Measurements from ENCODE around the gene UBR4. TPM values are rescaled to one million over a fixed set of nuclear protein-coding genes. Genes with fewer than 3 reads are reported as not detected.

The UBR4 gene
- total and polyA plus RNA-seq, 2 experiments from 2014 or later: 111 to 230 TPM

DNA sequence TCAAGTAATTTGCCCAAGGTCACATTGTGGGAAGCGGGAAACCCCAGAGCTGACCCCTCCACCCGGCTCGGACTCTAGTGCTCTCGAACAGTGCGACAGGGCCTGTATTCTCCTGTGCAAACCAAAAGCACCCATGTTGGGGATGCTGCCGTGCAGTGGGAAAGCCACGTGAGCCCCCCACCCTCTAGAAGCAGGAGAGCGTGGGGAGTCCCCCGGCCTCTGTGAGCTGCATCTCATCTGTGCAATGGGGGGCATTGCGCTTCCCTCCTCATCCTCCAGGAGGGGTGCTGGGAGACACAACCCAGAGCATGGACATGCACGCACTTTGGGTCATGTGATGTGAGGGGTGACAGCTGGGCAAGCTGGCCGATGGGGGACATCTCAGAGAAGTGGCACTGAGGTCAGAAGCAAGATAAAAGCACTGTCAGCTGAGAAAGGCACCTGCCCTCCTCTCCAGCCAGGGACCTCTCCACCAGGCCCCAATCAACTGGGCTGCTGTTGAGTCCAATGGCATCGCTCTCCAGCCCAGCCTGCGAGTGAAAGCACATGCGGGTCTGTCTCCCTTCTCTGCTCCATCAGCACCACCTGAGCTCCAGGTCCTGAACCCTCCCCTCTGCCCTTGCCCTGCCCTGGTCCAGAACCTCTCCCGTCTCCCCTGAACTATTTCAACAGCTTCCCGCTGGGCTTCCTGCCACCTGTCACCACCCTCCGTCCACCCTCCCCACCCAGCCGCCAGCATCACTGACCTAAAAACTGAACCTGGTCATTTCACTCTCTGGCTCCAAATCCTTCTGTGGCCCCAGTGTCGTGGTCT, 177.2 kb downstream of the UBR4 start:
- H3F3A ChIP-seq (replicated peaks; ENCODE audit: low read depth): no peaks in the 10 kb centered on the region
- no peak overlapping the region for H3K4me3 ChIP-seq
- H3K9me3 Mint-ChIP-seq: no peaks in the 10 kb centered on the region
- H3K27me3 ChIP-seq (ENCODE audit: insufficient read depth): no peaks in the 10 kb centered on the region
- H3K9me2 ChIP-seq (ENCODE audit: insufficient read depth): no peaks in the 10 kb centered on the region
- no peaks in the 10 kb centered on the region for H3K4me1 ChIP-seq (ENCODE audit: insufficient read depth)
- H3K27ac Mint-ChIP-seq: no peak overlapping the region
- no peak overlapping the region for H3K27ac ChIP-seq (ENCODE audit: low read depth)
- TF ChIP-seq, protein P1, sequence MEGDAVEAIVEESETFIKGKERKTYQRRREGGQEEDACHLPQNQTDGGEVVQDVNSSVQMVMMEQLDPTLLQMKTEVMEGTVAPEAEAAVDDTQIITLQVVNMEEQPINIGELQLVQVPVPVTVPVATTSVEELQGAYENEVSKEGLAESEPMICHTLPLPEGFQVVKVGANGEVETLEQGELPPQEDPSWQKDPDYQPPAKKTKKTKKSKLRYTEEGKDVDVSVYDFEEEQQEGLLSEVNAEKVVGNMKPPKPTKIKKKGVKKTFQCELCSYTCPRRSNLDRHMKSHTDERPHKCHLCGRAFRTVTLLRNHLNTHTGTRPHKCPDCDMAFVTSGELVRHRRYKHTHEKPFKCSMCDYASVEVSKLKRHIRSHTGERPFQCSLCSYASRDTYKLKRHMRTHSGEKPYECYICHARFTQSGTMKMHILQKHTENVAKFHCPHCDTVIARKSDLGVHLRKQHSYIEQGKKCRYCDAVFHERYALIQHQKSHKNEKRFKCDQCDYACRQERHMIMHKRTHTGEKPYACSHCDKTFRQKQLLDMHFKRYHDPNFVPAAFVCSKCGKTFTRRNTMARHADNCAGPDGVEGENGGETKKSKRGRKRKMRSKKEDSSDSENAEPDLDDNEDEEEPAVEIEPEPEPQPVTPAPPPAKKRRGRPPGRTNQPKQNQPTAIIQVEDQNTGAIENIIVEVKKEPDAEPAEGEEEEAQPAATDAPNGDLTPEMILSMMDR (conservative IDR thresholded peaks at IDR 0.05; ENCODE audit: low read depth in 2 of 2): peak; percentile 18 to 21; a peak in 1 of 4 replicates
- no peak for TF ChIP-seq ZNF331 (CRISPR knock-in tag; IDR thresholded peaks at IDR 0.05; ENCODE audit: low read depth)
- no peaks in the 10 kb centered on the region for H3K36me3 ChIP-seq (ENCODE audit: insufficient read depth)
- H3K4me3 Mint-ChIP-seq: no peak overlapping the region
- H3K4me2 ChIP-seq: no peak overlapping the region
- peaks cover 4% of the 10 kb centered on the region for H3K27me3 Mint-ChIP-seq (ENCODE audit: insufficient read depth, low read depth, poor library complexity)
- no peak for DNase-seq (ENCODE audit: low spot score)
- no peaks in the 10 kb centered on the region for H3K36me3 Mint-ChIP-seq (ENCODE audit: low read depth)
- H2AFZ ChIP-seq: no peak overlapping the region
- H4K20me1 ChIP-seq (replicated peaks; ENCODE audit: insufficient read depth): no peaks in the 10 kb centered on the region
- ATAC-seq: no peak
- no peaks in the 10 kb centered on the region for H3K79me2 ChIP-seq (replicated peaks; ENCODE audit: insufficient read depth)
- peaks cover 2% of the 10 kb centered on the region for H3K4me1 Mint-ChIP-seq

DNA sequence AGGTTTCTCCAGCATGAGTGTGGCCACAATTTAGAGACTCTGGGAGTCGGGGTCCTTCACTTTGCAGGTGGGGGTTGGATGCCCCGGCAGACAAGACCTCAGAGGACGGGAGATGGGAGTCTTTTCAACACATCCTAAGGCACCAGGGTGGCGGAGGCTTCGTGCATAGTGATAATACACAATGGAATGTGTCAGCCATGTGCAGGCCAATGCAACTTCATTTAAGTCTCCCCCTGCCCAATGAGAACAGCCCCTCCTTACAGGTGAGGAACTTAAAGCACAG, 177.7 kb downstream of the UBR4 start:
- H3K27me3 Mint-ChIP-seq (ENCODE audit: insufficient read depth, low read depth, poor library complexity): peaks cover 4% of the 10 kb centered on the region
- no peaks in the 10 kb centered on the region for H3K36me3 Mint-ChIP-seq (ENCODE audit: low read depth)
- Histone ChIP-seq H2AFZ (no peak overlapping the region), H3K4me1 (ENCODE audit: insufficient read depth) (no peaks in the 10 kb centered on the region), H3K4me2 (no peak overlapping the region), H3K27ac (ENCODE audit: low read depth) (no peak overlapping the region), H3K4me3 (no peak overlapping the region), H4K20me1 (replicated peaks; ENCODE audit: insufficient read depth) (no peaks in the 10 kb centered on the region), H3K79me2 (replicated peaks; ENCODE audit: insufficient read depth) (no peaks in the 10 kb centered on the region), H3K36me3 (ENCODE audit: insufficient read depth) (no peaks in the 10 kb centered on the region), H3K27me3 (ENCODE audit: insufficient read depth) (no peaks in the 10 kb centered on the region), H3K9me2 (ENCODE audit: insufficient read depth) (no peaks in the 10 kb centered on the region), H3F3A (replicated peaks; ENCODE audit: low read depth) (no peaks in the 10 kb centered on the region)
- DNase-seq (ENCODE audit: low spot score): no peak
- H3K27ac Mint-ChIP-seq: no peak overlapping the region
- H3K4me1 Mint-ChIP-seq: peaks cover 4% of the 10 kb centered on the region
- H3K4me3 Mint-ChIP-seq: no peak overlapping the region
- ATAC-seq: no peak
- no peaks in the 10 kb centered on the region for H3K9me3 Mint-ChIP-seq
- TF ChIP-seq ZNF114 (CRISPR knock-in tag; IDR thresholded peaks at IDR 0.05) (no peak), ZNF331 (CRISPR knock-in tag; IDR thresholded peaks at IDR 0.05; ENCODE audit: low read depth) (no peak), NANOG (IDR thresholded peaks at IDR 0.05; ENCODE audit: borderline replicate concordance) (no peak), EZH2 (IDR thresholded peaks at IDR 0.05; ENCODE audit: low read depth, unreplicated experiment) (no peak), POLR2AphosphoS5 (IDR thresholded peaks at IDR 0.05; ENCODE audit: low read depth) (no peak), EZH2phosphoT487 (IDR thresholded peaks at IDR 0.05; ENCODE audit: unreplicated experiment) (no peak)
- TF ChIP-seq, protein P2, sequence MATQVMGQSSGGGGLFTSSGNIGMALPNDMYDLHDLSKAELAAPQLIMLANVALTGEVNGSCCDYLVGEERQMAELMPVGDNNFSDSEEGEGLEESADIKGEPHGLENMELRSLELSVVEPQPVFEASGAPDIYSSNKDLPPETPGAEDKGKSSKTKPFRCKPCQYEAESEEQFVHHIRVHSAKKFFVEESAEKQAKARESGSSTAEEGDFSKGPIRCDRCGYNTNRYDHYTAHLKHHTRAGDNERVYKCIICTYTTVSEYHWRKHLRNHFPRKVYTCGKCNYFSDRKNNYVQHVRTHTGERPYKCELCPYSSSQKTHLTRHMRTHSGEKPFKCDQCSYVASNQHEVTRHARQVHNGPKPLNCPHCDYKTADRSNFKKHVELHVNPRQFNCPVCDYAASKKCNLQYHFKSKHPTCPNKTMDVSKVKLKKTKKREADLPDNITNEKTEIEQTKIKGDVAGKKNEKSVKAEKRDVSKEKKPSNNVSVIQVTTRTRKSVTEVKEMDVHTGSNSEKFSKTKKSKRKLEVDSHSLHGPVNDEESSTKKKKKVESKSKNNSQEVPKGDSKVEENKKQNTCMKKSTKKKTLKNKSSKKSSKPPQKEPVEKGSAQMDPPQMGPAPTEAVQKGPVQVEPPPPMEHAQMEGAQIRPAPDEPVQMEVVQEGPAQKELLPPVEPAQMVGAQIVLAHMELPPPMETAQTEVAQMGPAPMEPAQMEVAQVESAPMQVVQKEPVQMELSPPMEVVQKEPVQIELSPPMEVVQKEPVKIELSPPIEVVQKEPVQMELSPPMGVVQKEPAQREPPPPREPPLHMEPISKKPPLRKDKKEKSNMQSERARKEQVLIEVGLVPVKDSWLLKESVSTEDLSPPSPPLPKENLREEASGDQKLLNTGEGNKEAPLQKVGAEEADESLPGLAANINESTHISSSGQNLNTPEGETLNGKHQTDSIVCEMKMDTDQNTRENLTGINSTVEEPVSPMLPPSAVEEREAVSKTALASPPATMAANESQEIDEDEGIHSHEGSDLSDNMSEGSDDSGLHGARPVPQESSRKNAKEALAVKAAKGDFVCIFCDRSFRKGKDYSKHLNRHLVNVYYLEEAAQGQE (IDR thresholded peaks at IDR 0.05; ENCODE audit: unreplicated experiment): no peak
- TF ChIP-seq, protein P3, sequence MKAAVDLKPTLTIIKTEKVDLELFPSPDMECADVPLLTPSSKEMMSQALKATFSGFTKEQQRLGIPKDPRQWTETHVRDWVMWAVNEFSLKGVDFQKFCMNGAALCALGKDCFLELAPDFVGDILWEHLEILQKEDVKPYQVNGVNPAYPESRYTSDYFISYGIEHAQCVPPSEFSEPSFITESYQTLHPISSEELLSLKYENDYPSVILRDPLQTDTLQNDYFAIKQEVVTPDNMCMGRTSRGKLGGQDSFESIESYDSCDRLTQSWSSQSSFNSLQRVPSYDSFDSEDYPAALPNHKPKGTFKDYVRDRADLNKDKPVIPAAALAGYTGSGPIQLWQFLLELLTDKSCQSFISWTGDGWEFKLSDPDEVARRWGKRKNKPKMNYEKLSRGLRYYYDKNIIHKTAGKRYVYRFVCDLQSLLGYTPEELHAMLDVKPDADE (IDR thresholded peaks at IDR 0.05): no peak
- TF ChIP-seq, protein P1 (conservative IDR thresholded peaks at IDR 0.05; ENCODE audit: low read depth in 2 of 2): no peak

Measured in GM23338 (cell line).